H9 (cell line): ENCODE results near the gene SEC22C. TPM values are rescaled to one million over a fixed set of nuclear protein-coding genes. Genes with fewer than 3 reads are reported as not detected.

ENCODE experiments used
- DNase-seq: peaks from one replicate; pipeline ENCODE4 v3.0.0-alpha.2; 2017
- H2AFZ ChIP-seq: one replicate; pipeline ENCODE4 v1.6.1; 2013; ENCODE audit warnings: mild to moderate bottlenecking, low read length, control low read depth, moderate library complexity
- H2AK5ac ChIP-seq: 2 replicates; pipeline ENCODE4 v1.6.1; 2013; ENCODE audit warnings: low read length, control low read depth, mixed read lengths; ENCODE audit not compliant: insufficient read length
- H2BK120ac ChIP-seq: one replicate; pipeline ENCODE4 v1.6.1; 2013; ENCODE audit warnings: low read depth, mild to moderate bottlenecking, low read length, control low read depth, inconsistent platforms; ENCODE audit not compliant: poor library complexity, severe bottlenecking
- H2BK12ac ChIP-seq: 2 replicates; pipeline ENCODE4 v1.6.1; 2013; ENCODE audit warnings: low read length, control low read depth, mixed read lengths, low read depth; ENCODE audit not compliant: insufficient read length
- H2BK15ac ChIP-seq: 2 replicates; pipeline ENCODE4 v1.6.1; 2013; ENCODE audit warnings: low read depth, low read length, control low read depth
- H2BK20ac ChIP-seq: one replicate; pipeline ENCODE4 v1.6.1; 2013; ENCODE audit warnings: low read depth, mild to moderate bottlenecking, low read length, control low read depth, inconsistent platforms; ENCODE audit not compliant: poor library complexity, severe bottlenecking
- H2BK5ac ChIP-seq: 2 replicates; pipeline ENCODE4 v1.6.1; 2013; ENCODE audit warnings: low read length, control low read depth, mixed read lengths; ENCODE audit not compliant: insufficient read length
- H3K14ac ChIP-seq: 2 replicates; pipeline ENCODE4 v1.6.1; 2013; ENCODE audit warnings: low read length, control low read depth; ENCODE audit not compliant: insufficient read depth
- H3K18ac ChIP-seq: 2 replicates; pipeline ENCODE4 v1.6.1; 2013; ENCODE audit warnings: low read depth, mild to moderate bottlenecking, mixed read lengths, low read length, control low read depth; ENCODE audit not compliant: insufficient read length
- H3K23ac ChIP-seq: 2 replicates; pipeline ENCODE4 v1.6.1; 2013; ENCODE audit warnings: low read length, control low read depth, mixed read lengths, low read depth; ENCODE audit not compliant: insufficient read length
- H3K23me2 ChIP-seq: 2 replicates; pipeline ENCODE4 v1.6.1; 2013; ENCODE audit warnings: low read depth, mild to moderate bottlenecking, mixed read lengths, low read length, control low read depth; ENCODE audit not compliant: insufficient read length, poor library complexity, severe bottlenecking
- H3K27ac ChIP-seq: 2 replicates; pipeline ENCODE4 v1.5.1; 2013; ENCODE audit warnings: low read length, control low read depth, mixed read lengths, low read depth; ENCODE audit not compliant: insufficient read length
- H3K27me3 ChIP-seq: 2 replicates; pipeline ENCODE4 v1.6.1; 2013; ENCODE audit warnings: low read length, control low read depth, inconsistent platforms; ENCODE audit not compliant: insufficient read depth
- H3K4ac ChIP-seq: 2 replicates; pipeline ENCODE4 v1.6.1; 2013; ENCODE audit warnings: low read depth, mild to moderate bottlenecking, control low read depth, inconsistent platforms, low read length, moderate library complexity
- H3K4me1 ChIP-seq: 2 replicates; pipeline ENCODE4 v1.6.1; 2013; ENCODE audit warnings: low read length, control low read depth, inconsistent platforms; ENCODE audit not compliant: insufficient read depth
- H3K4me2 ChIP-seq: 2 replicates; pipeline ENCODE4 v1.6.1; 2013; ENCODE audit warnings: low read length, control low read depth, mixed read lengths; ENCODE audit not compliant: insufficient read length, insufficient read depth
- H3K56ac ChIP-seq: 2 replicates; pipeline ENCODE4 v1.6.1; 2013; ENCODE audit warnings: low read depth, mild to moderate bottlenecking, mixed read lengths, low read length, control low read depth; ENCODE audit not compliant: insufficient read length
- H3K79me1 ChIP-seq: 2 replicates; pipeline ENCODE4 v1.6.1; 2013; ENCODE audit warnings: low read depth, mild to moderate bottlenecking, moderate library complexity, low read length, control low read depth, inconsistent platforms; ENCODE audit not compliant: insufficient read depth, poor library complexity, severe bottlenecking
- H3K79me2 ChIP-seq: 2 replicates; pipeline ENCODE4 v1.6.1; 2013; ENCODE audit warnings: low read length, control low read depth, inconsistent platforms; ENCODE audit not compliant: insufficient read depth
- H3K9ac ChIP-seq: 2 replicates; pipeline ENCODE4 v1.6.1; 2013; ENCODE audit warnings: low read length, control low read depth, mixed read lengths; ENCODE audit not compliant: insufficient read length; ENCODE audit errors: extremely low read depth
- H3K9me3 ChIP-seq: one replicate; pipeline ENCODE4 v1.6.1; 2013; ENCODE audit warnings: low read depth, low read length, inconsistent platforms; ENCODE audit not compliant: control insufficient read depth
- H3T11ph ChIP-seq: one replicate; pipeline ENCODE4 v1.6.1; 2013; ENCODE audit warnings: mild to moderate bottlenecking, low read length, control low read depth, inconsistent platforms
- H4K20me1 ChIP-seq: one replicate; pipeline ENCODE4 v1.6.1; 2013; ENCODE audit not compliant: control insufficient read depth, insufficient read length, insufficient read depth
- H4K5ac ChIP-seq: 2 replicates; pipeline ENCODE4 v1.6.1; 2013; ENCODE audit warnings: low read depth, mild to moderate bottlenecking, mixed read lengths, low read length, control low read depth; ENCODE audit not compliant: insufficient read length
- H4K8ac ChIP-seq: replicated peaks from 2 replicates; pipeline ENCODE4 v1.6.1; 2013; ENCODE audit warnings: low read length, control low read depth, mixed read lengths, low read depth; ENCODE audit not compliant: insufficient read length
- H4K91ac ChIP-seq: 2 replicates; pipeline ENCODE4 v1.6.1; 2013; ENCODE audit warnings: low read depth, mild to moderate bottlenecking, moderate library complexity, mixed read lengths, low read length, control low read depth; ENCODE audit not compliant: insufficient read length
- H3K27ac Mint-ChIP-seq, 3 experiments: 2 replicates in 2 of 3; 3 replicates in 1 of 3; pipeline ENCODE4 v1.8.0; 2020 to 2021; ENCODE audit warnings: mixed read lengths in 3 of 3, mild to moderate bottlenecking in 1 of 3, moderate library complexity in 1 of 3
- H3K27me3 Mint-ChIP-seq: 2 replicates; pipeline ENCODE4 v1.8.0; 2021; ENCODE audit warnings: low read depth, mild to moderate bottlenecking, moderate library complexity, mixed read lengths
- H3K36me3 Mint-ChIP-seq, 3 experiments: 2 replicates in 2 of 3; 3 replicates in 1 of 3; pipeline ENCODE4 v1.8.0; 2020 to 2021; ENCODE audit warnings: low read depth in 3 of 3, mixed read lengths in 3 of 3; ENCODE audit not compliant: insufficient read depth in 1 of 3
- H3K4me1 Mint-ChIP-seq, 2 experiments: 2 replicates each; pipeline ENCODE4 v1.8.0; 2020; ENCODE audit warnings: mixed read lengths in 2 of 2
- H3K4me3 Mint-ChIP-seq, 2 experiments: 2 replicates in 1 of 2; 3 replicates in 1 of 2; pipeline ENCODE4 v1.8.0; 2020 to 2021; ENCODE audit warnings: mild to moderate bottlenecking in 2 of 2, mixed read lengths in 2 of 2, moderate library complexity in 1 of 2
- H3K9me3 Mint-ChIP-seq, 2 experiments: 2 replicates in 1 of 2; 3 replicates in 1 of 2; pipeline ENCODE4 v1.8.0; 2020; ENCODE audit warnings: mild to moderate bottlenecking in 2 of 2, mixed read lengths in 2 of 2, moderate library complexity in 1 of 2
- WGBS: extraction: QIAGEN DNeasy Blood & Tissue Kit; methylation state at CpG from one replicate; pipeline ENCODE4 v1.1.7; 2013; ENCODE audit warnings: missing lambda C conversion rate, low lambda C conversion rate, mixed read lengths; ENCODE audit not compliant: insufficient read length; ENCODE audit errors: extremely low coverage; 5-methylcytosine and 5-hydroxymethylcytosine counted together
- total RNA-seq: library from RNA; stranded (reverse); gene quantifications from 2 replicates; pipeline ENCODE4 v1.2.1, GENCODE V29; 2021
- TF ChIP-seq, protein P1 (sequence below): fragments of 200-600 bp; sonication (generic); conservative IDR thresholded peaks from 3 replicates; pipeline ENCODE4 v1.8.0; 2021; ENCODE audit warnings: antibody characterized with exemption, mild to moderate bottlenecking

The SEC22C gene
- total RNA-seq, 1 experiment from 2014 or later: 28.2 TPM

DNA sequence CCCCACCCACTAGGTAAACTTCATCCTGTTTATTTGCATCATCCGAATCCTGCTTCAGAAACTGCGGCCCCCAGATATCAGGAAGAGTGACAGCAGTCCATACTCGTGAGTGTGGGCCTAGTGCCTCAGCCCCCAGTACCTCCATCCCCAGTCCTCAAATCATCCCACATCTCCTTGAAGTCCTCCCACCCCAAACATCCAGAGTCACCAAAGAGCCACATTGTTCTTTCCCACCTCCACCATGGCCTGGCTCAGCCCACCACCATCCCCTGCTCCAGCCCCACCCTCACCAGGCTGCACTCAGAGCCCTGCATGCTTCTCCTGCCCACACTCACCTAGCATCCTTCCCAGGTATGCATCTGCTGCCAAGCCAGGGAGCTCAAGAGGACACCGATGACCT is 49.5 kb downstream of the SEC22C start:
- Histone ChIP-seq H4K20me1 (peaks cover 2% of the 10 kb centered on the region), H3K79me2 (no peaks in the 10 kb centered on the region), H3K27me3 (no peaks in the 10 kb centered on the region), H3T11ph (no peak overlapping the region), H2BK5ac (no peak overlapping the region), H3K23me2 (no peaks in the 10 kb centered on the region), H3K27ac (no peak overlapping the region), H4K91ac (no peak overlapping the region), H3K14ac (no peak overlapping the region), H3K9me3 (no peaks in the 10 kb centered on the region), H3K79me1 (no peaks in the 10 kb centered on the region), H3K4me2 (no peak overlapping the region), H2BK120ac (no peak overlapping the region), H2AK5ac (no peak overlapping the region), H3K4ac (no peak overlapping the region), H3K9ac (no peak overlapping the region), H3K23ac (no peak overlapping the region), H3K4me1 (peaks cover 12% of the 10 kb centered on the region), H3K56ac (no peak overlapping the region), H4K8ac (no peak overlapping the region), H2BK15ac (no peak overlapping the region), H2BK12ac (no peak overlapping the region), H2BK20ac (no peak overlapping the region), H4K5ac (no peak overlapping the region), H2AFZ (no peak overlapping the region), H3K18ac (no peak overlapping the region)
- no CpG with 5 or more reads among the region's 4 CpGs for whole genome bisulfite sequencing
- H3K9me3 Mint-ChIP-seq: no peaks in the 10 kb centered on the region
- no peaks in the 10 kb centered on the region for H3K27me3 Mint-ChIP-seq
- TF ChIP-seq, protein P1, sequence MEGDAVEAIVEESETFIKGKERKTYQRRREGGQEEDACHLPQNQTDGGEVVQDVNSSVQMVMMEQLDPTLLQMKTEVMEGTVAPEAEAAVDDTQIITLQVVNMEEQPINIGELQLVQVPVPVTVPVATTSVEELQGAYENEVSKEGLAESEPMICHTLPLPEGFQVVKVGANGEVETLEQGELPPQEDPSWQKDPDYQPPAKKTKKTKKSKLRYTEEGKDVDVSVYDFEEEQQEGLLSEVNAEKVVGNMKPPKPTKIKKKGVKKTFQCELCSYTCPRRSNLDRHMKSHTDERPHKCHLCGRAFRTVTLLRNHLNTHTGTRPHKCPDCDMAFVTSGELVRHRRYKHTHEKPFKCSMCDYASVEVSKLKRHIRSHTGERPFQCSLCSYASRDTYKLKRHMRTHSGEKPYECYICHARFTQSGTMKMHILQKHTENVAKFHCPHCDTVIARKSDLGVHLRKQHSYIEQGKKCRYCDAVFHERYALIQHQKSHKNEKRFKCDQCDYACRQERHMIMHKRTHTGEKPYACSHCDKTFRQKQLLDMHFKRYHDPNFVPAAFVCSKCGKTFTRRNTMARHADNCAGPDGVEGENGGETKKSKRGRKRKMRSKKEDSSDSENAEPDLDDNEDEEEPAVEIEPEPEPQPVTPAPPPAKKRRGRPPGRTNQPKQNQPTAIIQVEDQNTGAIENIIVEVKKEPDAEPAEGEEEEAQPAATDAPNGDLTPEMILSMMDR: no peak
- peaks cover 23 to 34% of the 10 kb centered on the region in 2 experiments for H3K4me1 Mint-ChIP-seq
- DNase-seq: no peak
- H3K27ac Mint-ChIP-seq: peak overlapping the region in 1 of 3 experiments; percentile 29; a peak in 2 of 7 replicates
- H3K36me3 Mint-ChIP-seq: peaks cover 0 to 4% (median 0%) of the 10 kb centered on the region in 3 experiments; a peak in 2 of 7 replicates
- peak overlapping the region in 1 of 2 experiments; percentile 45; a peak in 1 of 5 replicates for H3K4me3 Mint-ChIP-seq
